HG02759 (cell line): Measurements from ENCODE around the gene POLDIP3.

ENCODE experiments used
- ATAC-seq: cut with Tn5 transposase; IDR thresholded peaks from one replicate; pipeline ENCODE4 v1.9.1; 2021; ENCODE audit warnings: mild to moderate bottlenecking, moderate library complexity; ENCODE audit not compliant: unreplicated experiment

The POLDIP3 gene

DNA sequence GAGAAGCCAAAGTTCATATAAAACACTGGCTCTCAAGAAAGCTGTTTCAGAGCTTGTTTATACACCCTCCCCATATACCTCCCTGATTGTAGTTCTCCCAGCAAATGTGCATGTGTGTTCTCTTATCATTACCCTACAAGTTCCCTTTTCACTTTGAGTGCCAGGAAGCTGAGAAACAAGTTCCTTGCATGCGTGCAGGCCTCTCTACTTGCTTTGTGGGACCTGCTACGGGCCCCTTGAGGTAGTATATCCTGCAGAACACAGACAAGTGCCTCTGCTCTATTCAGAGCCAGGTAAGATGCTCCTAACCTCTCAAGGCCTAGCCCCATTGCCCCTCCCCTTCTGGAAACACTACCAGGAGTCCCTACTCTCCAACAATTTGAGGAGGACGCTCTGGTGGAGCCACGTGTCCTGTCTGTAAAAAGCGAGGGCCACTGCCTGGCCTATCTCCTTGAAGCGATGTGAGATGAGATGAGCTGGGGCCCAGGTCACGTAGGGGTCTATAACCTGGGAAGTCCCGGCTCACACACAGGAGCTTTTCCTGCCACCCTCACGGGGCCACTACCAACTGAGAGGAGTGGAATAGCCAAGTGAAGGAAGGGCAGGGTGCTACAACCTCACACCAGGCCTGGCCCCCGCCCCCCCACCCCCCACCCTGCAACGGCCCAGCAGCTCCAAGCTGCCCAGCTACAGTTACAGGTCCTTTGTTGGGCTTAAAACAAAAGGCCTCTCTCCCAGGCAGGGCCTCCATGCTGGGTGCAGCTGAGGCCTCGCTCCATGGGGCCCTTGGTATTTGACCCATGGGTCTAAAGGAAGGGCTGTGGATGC lies 28.3 kb upstream of the POLDIP3 start:
- no peak for ATAC-seq

- no peak for ATAC-seq
These were observed 27.2 kb upstream of the POLDIP3 start for GRCh38 chr22:42641801-42642413.

DNA sequence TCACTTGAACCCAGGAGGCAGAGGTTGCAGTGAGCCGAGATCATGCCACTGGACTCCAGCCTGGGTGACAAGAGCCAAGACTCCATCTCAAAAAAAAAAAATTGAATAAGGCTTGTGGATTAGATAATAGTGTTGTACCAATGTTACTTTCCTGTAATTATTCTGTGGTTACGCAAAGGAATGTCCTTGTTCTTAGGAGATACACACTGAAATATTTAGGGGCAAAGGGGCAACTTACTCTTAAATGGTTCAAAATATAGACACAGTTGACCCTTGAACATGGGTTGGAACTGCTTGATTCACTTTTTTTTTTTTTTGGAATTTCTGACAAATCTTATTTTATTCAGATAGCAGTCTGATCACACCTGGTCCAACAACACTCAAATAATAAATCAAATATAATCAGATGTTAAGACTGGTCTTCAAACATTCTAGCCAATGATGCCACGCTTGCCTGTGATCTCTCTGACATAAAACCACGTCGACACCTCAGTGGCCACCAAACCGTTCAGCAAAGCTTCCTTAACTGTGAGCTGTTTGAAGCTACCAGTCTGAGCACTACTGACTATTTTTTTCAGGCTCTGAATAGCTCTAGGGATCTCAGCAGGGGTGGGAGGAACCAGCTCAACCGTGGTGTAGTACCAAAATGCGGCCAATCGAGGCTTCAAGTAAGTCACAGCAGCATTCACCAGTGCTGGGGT lies 25.0 kb upstream of the POLDIP3 start:
- ATAC-seq, result no peak

DNA sequence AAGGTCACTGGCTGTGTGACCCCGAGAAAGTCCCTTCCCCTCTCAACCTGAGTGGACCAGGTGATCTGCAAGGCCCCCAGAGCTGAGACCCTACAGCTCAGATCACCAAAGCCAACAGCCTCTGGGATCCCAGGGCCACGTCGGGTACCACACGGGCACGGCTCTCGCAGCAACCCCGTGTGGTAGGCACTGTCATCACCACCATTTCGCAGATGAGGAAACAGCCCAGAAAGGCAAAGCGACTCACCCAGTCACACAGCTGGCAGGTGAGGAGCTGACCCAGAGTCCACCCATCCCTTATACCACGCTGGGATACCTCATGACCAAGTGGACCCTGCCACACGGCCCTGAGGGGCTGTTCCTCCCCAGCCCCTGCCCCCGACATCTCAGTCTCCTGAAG lies 22.9 kb upstream of the POLDIP3 start:
- ATAC-seq, result no peak

DNA sequence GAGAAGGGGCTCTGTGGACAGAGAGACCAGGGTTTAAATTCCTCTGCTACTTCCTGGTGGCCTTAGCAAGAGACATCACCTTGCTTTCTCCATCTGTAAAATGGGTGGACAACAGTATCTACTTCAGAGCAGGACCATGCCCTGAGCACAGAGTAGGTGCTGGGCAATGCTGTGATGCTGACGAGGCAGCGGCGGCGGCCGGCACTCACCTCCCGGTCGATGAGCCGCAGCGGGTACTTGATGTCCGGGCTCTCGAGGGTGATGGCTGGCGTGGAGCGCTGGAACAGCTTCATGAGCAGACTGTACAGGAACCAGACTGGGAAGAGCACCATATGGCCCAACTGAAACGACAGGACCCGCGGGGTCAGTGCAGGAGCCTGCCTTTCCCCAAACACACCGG lies 21.8 kb upstream of the POLDIP3 start:
- ATAC-seq, result no peak

DNA sequence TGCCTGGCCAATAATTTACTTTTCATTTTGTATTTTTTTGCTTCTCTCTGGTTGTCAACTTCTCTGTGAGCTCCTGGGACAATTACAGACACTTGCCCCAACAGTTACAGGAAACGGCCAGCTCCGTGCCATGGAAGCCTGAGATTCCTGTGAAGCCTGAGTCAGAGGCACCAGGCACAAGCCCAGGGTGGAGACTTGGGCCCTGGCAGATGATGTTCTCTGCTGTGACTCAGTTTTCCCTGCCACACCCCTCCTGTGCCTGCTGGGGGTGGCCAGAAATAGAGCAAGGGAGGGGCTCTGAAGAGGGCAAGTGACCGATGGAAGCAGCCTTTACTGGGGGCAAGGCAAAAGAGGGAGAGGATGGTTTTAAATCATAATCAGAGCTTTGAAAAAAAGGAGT lies 20.8 kb upstream of the POLDIP3 start:
- ATAC-seq, result no peak

DNA sequence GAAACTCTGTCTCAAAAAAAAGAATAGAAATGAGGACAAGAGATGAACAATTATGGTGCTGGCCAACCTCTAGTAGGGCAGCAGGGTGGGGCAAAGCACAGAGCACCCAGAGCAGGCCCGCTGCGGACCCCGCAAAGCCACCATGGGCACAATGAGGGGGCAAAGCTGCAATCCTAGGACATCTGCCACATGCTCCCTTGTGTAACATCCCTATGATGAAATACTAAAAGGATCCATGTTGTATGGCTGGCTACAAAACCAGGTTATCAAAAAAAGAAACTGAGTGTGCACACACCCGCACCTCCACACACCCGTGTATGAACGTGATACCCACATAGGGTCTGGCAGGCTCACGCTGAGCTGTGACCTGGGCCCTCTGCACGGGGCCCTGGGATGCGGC lies 18.3 kb upstream of the POLDIP3 start:
- no peak for ATAC-seq

DNA sequence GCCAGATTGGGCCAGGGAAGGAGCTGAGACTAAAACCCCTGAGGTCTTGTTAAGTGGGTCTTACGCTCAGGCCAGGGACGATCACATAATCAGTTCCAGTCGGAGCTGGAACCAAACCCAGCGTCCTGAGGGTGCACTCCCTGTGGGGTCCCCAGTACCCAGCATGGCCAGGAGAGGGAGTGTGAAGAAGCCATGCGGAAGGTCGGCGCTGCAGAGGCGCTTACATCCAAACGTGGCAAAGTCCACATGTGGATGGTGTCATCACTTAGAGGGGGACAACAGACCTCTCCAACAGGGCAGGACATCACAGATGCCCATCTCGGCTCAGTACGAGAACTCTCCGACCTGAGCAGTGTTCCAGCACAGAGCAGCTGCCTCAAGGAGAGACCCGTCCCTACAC lies 17.4 kb upstream of the POLDIP3 start:
- no peak for ATAC-seq

DNA sequence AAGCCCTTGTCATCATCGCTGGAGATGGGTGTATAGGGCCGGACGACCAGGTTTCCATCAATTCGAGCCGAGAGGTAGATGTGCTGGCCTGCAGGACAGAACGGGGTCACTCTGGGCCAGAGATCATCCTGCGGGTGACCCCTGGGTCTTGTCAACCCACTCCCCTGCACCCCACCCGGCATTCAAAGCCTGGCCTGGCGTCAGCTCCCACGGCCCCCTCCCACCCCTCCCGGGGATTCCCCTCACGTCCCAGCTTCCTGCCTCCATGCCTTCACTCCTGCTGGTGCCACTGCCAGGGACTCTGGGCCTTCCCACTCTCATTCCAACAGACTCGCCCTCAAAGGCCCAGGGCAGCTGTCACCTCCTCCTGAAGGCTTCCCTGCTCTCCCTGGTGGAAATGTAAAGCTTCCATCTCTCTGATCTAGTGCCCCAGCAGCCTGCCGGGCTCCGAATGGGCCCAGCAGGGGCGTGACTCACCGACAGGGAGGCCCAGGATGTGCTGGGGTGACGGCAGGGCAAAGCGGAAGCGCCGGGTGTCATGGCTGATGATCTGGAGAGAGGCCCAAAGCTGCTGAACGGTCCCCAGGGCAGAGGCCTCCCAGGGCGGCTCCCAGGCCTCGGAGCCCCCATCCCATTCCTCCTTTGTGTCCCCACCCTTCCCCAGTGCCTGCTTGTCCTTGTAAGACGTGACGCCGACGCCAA lies 16.4 kb upstream of the POLDIP3 start:
- no peak for ATAC-seq

DNA sequence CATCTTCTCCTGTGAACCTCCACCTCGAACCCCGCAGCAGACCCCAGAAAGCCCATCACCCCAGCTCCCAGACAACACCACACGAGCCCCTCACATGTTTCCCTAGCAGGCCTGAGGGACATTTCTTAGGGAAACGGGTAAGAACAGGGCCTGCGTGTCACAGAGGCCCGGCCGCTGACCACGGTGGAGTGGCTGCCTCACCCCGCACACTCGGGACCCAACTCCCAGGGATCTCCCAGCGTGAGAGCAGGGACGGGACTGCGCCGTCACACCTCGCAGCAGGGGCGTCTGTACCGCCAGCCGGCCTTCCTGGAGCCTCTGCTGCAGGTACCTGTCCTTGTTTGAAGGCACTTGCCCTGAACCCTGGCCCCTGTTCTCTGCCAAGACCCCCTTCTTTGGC lies 15.5 kb upstream of the POLDIP3 start:
- ATAC-seq, result no peak

GRCh38 chr22:42627981-42628380 lies 13.3 kb upstream of the POLDIP3 start:
- no peak for ATAC-seq

DNA sequence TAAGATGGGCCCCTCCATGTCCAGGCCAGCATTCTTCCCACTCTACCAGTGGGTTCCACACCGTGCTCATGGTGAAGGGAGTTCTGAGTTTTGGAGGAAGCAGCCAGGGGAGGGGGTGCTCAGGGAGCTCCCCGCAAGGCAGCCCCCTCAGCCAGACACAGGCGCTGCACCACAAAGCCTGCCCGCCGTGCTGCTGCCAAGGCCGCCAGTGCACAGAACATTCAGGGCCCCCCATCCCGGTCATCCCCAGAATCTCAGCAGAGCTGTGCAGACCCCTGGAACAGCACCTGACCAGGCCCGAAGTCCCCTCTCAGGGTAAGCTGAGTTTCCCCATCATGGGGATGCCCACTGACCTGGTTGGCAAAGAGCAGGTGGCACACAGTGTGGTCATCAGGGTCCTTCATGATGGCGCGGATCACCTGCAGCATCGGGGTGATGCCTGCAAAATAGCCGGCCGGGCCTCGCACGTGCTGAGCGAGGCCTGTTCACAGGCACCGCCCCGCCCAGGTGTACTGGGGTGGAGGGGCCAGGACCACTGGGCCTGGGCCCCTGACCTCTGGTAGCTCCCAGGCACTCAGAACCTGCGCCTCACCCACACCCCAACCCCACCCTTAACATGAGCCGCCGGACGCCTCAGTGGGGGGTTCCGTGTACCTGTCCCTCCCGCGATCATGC lies 12.4 kb upstream of the POLDIP3 start:
- no peak for ATAC-seq

GRCh38 chr22:42626431-42626830 lies 11.7 kb upstream of the POLDIP3 start:
- ATAC-seq, result no peak

GRCh38 chr22:42625416-42625815 lies 10.7 kb upstream of the POLDIP3 start:
- no peak for ATAC-seq

DNA sequence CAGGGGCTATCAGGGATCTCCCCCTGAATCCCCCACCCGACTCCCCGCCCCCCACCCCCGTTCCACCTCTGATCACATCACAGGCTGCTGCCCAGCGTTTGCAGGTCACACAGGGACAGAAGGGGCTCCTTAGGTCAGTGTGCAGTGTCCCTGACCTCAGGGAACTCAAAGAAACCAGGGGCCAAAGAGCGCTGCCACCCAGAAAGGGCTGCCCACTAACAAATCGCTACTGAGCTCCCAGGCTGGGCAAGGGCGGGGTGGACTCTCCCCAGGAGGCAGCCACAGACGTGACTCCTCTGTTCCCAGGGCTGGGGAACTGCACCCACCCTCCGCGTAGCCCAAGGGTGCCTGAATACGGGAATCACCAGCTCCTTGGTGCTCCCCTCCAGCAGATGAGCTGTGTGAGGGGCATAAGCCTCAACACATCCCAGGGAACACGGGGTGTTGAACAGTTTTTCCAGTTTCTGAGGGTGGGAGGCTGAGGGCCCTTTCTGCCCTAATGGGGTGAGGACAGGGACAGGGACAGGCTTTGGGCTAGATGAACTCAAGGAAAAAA lies 9.9 kb upstream of the POLDIP3 start:
- no peak for ATAC-seq

DNA sequence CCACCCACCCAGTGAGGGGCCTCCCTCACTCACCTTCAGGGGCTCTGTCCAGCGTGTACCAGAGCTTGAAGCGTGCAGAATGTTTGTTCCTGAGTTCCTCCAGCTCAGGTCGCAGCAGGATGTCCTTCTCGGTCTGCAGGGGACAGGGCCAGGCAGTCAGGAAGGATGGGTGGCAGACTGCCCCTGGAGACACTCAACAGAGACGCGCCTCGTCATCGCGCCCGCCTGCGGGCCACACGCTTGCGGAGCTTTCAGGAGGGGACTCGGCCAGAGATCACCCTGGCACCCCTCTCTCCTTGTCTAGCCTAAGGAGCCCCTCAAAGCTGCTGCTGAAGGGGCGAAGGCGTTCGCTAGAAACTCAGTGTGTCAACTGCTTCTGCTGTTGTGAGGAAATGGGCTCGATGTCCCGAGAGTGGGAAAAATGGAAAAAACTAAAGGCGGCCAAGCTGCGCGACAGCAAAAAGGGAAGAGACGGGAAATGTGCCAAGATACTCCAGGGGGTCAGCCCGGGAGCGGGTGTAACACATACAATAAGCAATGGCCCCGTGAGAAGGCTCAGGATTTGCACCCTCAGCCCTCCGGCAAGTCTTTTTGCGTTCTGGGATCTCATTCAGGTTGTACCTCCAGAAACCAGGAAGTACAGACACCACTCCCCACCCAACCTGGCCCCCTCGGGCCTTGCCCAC lies 9.2 kb upstream of the POLDIP3 start:
- ATAC-seq, result no peak

DNA sequence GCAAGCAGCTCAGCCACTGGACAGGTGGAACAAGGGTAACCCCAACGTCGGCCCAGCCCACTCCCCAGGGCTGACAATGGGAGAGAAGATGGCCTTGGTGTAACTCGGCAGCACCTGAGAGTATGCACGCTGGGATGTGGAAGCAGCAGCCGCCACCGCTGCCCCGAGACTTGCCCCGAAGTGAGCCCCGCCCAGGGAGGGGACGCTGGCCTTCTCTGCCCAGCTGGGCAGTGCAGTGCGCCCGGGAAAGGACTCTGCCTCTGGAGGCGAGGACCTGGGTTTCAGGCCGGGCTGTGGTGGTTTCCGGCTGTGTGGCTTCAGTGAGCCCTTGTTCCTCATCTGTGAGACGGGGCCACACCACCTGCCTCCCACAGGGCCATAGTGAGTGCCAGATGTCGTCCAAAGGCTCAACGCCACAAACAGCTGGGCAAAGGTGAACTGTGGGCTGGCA lies 8.6 kb upstream of the POLDIP3 start:
- no peak for ATAC-seq

GRCh38 chr22:42622061-42622710 lies 7.5 kb upstream of the POLDIP3 start:
- no peak for ATAC-seq

DNA sequence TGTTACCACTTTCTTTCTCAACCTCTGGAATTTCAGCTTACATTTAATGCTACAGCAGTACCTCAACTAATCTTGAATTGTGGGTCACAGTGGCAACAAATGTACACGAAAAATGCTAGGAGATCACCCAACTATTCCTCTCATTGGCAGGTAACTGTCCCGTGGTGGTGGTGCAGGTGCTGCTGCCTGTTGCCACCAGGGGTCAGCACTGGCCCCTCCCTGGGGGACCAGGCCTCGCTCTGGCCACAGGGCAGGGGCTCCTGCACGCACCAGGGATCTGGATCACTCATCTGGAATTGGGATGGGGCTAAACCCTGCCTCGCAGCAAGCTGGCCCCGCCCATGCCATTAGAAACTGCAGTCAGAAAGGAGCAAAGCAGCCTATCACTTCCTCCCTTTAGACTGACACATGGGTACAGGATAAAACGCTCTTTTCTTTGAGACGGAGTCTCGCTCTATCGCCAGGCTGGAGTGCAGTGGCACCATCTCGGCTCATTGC lies 6.9 kb upstream of the POLDIP3 start:
- ATAC-seq, result no peak
